Measurements from ENCODE around the gene SLX9. TPM values are rescaled to one million over a fixed set of nuclear protein-coding genes. Genes with fewer than 3 reads are reported as not detected.

SLX9 gene
- total and polyA plus RNA-seq, 2 donors (not counting 1 experiment from before 2014, with no cell fraction given) = 11.7 to 15.9 TPM

DNA sequence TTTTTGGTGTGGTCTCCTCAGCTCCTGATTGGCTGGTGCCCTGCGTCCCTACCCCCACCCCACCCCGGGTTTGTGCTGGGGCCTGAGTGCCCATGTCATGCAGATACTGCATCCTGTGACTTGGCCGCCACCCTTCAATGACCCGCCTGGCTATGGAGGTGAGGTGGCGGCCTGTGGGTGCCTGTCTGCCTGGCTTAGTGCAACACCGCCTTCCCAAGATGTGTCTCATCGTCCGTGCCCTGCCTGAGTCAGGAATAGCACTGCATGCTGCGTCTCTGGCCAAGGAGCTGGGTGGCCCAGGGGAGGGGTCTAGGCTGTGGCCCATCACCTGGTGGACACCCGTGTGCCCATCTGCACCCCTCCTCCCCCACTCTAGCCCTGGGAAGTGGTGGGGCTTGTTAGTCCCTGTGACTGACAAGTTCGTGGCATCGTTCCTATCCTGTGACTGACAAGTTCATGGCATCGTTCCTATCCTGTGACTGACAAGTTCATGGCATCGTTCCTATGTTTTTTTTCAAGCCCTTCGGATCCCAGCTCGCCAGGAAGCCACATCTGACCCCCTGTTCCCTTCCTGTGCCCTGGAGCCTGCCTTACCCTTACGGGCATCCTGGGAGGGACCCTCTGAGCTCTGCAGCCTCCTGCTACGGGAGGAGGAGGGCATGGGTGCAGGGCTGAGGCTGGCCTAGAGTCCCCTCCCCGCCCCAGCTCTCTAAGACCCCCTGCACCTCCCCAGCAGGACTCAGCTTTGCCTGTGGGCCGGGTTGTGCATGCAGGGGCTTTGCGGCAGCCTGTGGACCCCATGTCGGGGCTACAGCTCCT is 7.5 kb downstream of the SLX9 start:
- peaks cover 0 to 38% of the 10 kb centered on the region in 2 experiments for H3K36me3 ChIP-seq (replicated peaks in 1 of 2; ENCODE audit: control extremely low read depth in 1 of 2, control insufficient read depth in 1 of 2, extremely low read depth in 1 of 2, insufficient read depth in 2 of 2, low read length in 1 of 2)
- intact Hi-C loops (cut with micrococcal nuclease) = no loop called here

More for the DNA sequence above, 7.5 kb downstream of the SLX9 start:
- no peaks in the 10 kb centered on the region for H3K27me3 Mint-ChIP-seq
- H2AFZ ChIP-seq (ENCODE audit: insufficient read depth, low read depth, low read length, poor library complexity, severe bottlenecking) = no peak overlapping the region
- no peak overlapping the region for H3K9ac ChIP-seq (ENCODE audit: low read length)
- H3K9me3 ChIP-seq (ENCODE audit: control extremely low read depth in 1 of 3, control insufficient read depth in 2 of 3, insufficient read depth in 1 of 3, low read length in 2 of 3) = no peaks in the 10 kb centered on the region
- no peaks in the 10 kb centered on the region for H3K9me3 Mint-ChIP-seq (ENCODE audit: insufficient read depth)
- H3K4me1 Mint-ChIP-seq = peaks cover 29% of the 10 kb centered on the region
- H3K4me3 ChIP-seq (ENCODE audit: control extremely low read depth in 1 of 5, extremely low read depth in 1 of 5, insufficient read depth in 1 of 5, low read depth in 2 of 5, low read length in 4 of 5) = no peak overlapping the region
- no peaks in the 10 kb centered on the region for H3K27me3 ChIP-seq (replicated peaks in 1 of 4; ENCODE audit: control extremely low read depth in 1 of 4, control insufficient read depth in 3 of 4, insufficient read depth in 4 of 4, low read length in 3 of 4)
- H3K27ac ChIP-seq (ENCODE audit: low read length in 2 of 2) = no peak overlapping the region
- ChIA-PET POLR2A (interaction anchor here (0.7 kb wide), 1 partner anchor 146 kb away, joined by 3 read pairs; no protein-coding TSS in a partner anchor), CTCF (interaction anchor here (0.6 to 16.3 kb wide), 8 partner anchors 15 to 437 kb away, joined by 3 to 423 read pairs (median 6); partner anchors contain the start of gene UBE2G2)
- 92% methylated on average over 20 of the region's 22 CpGs for WGBS (ENCODE audit: insufficient coverage)
- H3K4me1 ChIP-seq (ENCODE audit: control insufficient read depth in 2 of 2, insufficient read depth in 2 of 2, low read length in 2 of 2) = peaks cover 19 to 37% of the 10 kb centered on the region in 2 donors
- ATAC-seq (ENCODE audit: low read depth) (no peak), DNase-seq (no peak)
- TF ChIP-seq, protein P1, sequence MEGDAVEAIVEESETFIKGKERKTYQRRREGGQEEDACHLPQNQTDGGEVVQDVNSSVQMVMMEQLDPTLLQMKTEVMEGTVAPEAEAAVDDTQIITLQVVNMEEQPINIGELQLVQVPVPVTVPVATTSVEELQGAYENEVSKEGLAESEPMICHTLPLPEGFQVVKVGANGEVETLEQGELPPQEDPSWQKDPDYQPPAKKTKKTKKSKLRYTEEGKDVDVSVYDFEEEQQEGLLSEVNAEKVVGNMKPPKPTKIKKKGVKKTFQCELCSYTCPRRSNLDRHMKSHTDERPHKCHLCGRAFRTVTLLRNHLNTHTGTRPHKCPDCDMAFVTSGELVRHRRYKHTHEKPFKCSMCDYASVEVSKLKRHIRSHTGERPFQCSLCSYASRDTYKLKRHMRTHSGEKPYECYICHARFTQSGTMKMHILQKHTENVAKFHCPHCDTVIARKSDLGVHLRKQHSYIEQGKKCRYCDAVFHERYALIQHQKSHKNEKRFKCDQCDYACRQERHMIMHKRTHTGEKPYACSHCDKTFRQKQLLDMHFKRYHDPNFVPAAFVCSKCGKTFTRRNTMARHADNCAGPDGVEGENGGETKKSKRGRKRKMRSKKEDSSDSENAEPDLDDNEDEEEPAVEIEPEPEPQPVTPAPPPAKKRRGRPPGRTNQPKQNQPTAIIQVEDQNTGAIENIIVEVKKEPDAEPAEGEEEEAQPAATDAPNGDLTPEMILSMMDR (IDR thresholded peaks at IDR 0.05) = no peak
- no peak for TF ChIP-seq EZH2 (IDR thresholded peaks at IDR 0.05; ENCODE audit: borderline replicate concordance, insufficient read depth, low read depth, low read length, poor library complexity, severe bottlenecking)
- peaks cover 92% of the 10 kb centered on the region for H4K20me1 ChIP-seq (ENCODE audit: control insufficient read depth, insufficient read depth, low read length, poor library complexity, severe bottlenecking)
- no peak overlapping the region for H3K27ac Mint-ChIP-seq
- peaks cover 98% of the 10 kb centered on the region for H3K79me2 ChIP-seq (ENCODE audit: control insufficient read depth, insufficient read depth, low read length)
- no peak overlapping the region for H3K4me3 Mint-ChIP-seq
- no peak overlapping the region for H3K4me2 ChIP-seq (replicated peaks; ENCODE audit: low read depth, low read length, poor library complexity, severe bottlenecking)
